Neural cell (in vitro differentiated cells): ENCODE results near the gene CLPSL2.

ENCODE experiments used
- EP300 ChIP-seq: fragments of 450-650 bp; conservative IDR thresholded peaks from 2 replicates; pipeline ENCODE4 v1.6.1; 2014; ENCODE audit warnings: antibody characterized with exemption, mild to moderate bottlenecking, moderate library complexity; ENCODE audit not compliant: poor library complexity, severe bottlenecking
- EZH2 ChIP-seq: fragments of 200-600, 300-800 bp; shearing (Covaris generic), sonication (generic); IDR thresholded peaks from 2 replicates; pipeline ENCODE4 v1.6.1; 2014; ENCODE audit warnings: antibody characterized with exemption, low read length, borderline replicate concordance, mild to moderate bottlenecking; ENCODE audit not compliant: insufficient read depth, poor library complexity, severe bottlenecking
- MXI1 ChIP-seq: fragments of 450-650 bp; conservative IDR thresholded peaks from 2 replicates; pipeline ENCODE4 v1.6.1; 2014; ENCODE audit warnings: antibody characterized with exemption, mild to moderate bottlenecking; ENCODE audit not compliant: poor library complexity, severe bottlenecking
- POLR2AphosphoS5 ChIP-seq: IDR thresholded peaks from 2 replicates; pipeline ENCODE4 v1.6.1; 2012
- SMC3 ChIP-seq: fragments of 450-650 bp; conservative IDR thresholded peaks from 2 replicates; pipeline ENCODE4 v1.6.1; 2014; ENCODE audit warnings: antibody characterized with exemption, mild to moderate bottlenecking, moderate library complexity; ENCODE audit not compliant: poor library complexity
- TAF1 ChIP-seq: IDR thresholded peaks from 2 replicates; pipeline ENCODE4 v1.6.1; 2012; ENCODE audit warnings: low read depth
- TF ChIP-seq, protein P1 (sequence below): fragments of 450-650 bp; IDR thresholded peaks from 2 replicates; pipeline ENCODE4 v1.5.1; 2014; ENCODE audit warnings: antibody characterized with exemption, mild to moderate bottlenecking, moderate library complexity; ENCODE audit not compliant: poor library complexity, severe bottlenecking
- TF ChIP-seq, protein P2 (sequence below): IDR thresholded peaks from 2 replicates; pipeline ENCODE4 v1.6.1; 2012; ENCODE audit warnings: borderline replicate concordance

DNA sequence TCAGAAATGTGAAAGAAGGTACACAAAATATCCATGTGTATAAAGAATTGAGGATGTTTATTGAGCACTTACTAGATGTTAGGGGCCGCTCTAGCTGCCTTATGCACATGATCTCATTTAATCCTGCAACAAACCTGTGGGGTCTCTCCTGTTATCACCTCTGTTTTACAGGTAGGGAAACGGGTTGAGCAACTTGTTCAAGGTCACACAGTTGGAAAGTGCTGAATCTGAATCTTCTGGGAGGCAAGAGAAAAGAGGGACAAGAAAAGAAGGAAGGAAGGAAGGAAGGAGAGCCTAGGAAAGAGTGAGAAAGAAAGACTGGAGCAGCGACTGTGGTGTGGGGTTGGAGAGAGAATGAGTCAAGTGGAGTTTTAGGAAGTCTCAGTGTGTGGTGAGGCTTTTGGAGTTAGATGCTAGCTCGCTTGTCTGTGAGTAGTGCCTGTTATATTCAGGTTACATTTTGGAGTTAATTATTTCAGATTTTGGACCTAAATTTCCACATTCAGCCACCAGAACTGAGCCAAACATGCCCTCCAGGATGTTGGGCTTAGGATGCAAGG lies 12.1 kb downstream of the CLPSL2 start:
- TF ChIP-seq, protein P1, sequence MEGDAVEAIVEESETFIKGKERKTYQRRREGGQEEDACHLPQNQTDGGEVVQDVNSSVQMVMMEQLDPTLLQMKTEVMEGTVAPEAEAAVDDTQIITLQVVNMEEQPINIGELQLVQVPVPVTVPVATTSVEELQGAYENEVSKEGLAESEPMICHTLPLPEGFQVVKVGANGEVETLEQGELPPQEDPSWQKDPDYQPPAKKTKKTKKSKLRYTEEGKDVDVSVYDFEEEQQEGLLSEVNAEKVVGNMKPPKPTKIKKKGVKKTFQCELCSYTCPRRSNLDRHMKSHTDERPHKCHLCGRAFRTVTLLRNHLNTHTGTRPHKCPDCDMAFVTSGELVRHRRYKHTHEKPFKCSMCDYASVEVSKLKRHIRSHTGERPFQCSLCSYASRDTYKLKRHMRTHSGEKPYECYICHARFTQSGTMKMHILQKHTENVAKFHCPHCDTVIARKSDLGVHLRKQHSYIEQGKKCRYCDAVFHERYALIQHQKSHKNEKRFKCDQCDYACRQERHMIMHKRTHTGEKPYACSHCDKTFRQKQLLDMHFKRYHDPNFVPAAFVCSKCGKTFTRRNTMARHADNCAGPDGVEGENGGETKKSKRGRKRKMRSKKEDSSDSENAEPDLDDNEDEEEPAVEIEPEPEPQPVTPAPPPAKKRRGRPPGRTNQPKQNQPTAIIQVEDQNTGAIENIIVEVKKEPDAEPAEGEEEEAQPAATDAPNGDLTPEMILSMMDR: no peak
- TF ChIP-seq SMC3: no peak
- no peak for TF ChIP-seq EZH2
- TF ChIP-seq TAF1: no peak
- no peak for TF ChIP-seq EP300
- no peak for TF ChIP-seq POLR2AphosphoS5
- TF ChIP-seq MXI1: no peak
- TF ChIP-seq, protein P2, sequence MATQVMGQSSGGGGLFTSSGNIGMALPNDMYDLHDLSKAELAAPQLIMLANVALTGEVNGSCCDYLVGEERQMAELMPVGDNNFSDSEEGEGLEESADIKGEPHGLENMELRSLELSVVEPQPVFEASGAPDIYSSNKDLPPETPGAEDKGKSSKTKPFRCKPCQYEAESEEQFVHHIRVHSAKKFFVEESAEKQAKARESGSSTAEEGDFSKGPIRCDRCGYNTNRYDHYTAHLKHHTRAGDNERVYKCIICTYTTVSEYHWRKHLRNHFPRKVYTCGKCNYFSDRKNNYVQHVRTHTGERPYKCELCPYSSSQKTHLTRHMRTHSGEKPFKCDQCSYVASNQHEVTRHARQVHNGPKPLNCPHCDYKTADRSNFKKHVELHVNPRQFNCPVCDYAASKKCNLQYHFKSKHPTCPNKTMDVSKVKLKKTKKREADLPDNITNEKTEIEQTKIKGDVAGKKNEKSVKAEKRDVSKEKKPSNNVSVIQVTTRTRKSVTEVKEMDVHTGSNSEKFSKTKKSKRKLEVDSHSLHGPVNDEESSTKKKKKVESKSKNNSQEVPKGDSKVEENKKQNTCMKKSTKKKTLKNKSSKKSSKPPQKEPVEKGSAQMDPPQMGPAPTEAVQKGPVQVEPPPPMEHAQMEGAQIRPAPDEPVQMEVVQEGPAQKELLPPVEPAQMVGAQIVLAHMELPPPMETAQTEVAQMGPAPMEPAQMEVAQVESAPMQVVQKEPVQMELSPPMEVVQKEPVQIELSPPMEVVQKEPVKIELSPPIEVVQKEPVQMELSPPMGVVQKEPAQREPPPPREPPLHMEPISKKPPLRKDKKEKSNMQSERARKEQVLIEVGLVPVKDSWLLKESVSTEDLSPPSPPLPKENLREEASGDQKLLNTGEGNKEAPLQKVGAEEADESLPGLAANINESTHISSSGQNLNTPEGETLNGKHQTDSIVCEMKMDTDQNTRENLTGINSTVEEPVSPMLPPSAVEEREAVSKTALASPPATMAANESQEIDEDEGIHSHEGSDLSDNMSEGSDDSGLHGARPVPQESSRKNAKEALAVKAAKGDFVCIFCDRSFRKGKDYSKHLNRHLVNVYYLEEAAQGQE: no peak
